H1 (cell line): ENCODE results near the gene TSPOAP1. TPM values are rescaled to one million over a fixed set of nuclear protein-coding genes. Genes with fewer than 3 reads are reported as not detected.
A peak's percentile ranks its signal among the peaks of the same experiment; 100 is the strongest.

Experiments used
- CTCF ChIA-PET: fragments of 300-600 bp; sonication (Branson Sonifier 250); formaldehyde crosslinking; loops from one replicate; lab custom pipeline; 2021; ENCODE audit not compliant: partially characterized antibody; lab: Charles Lee
- POLR2A ChIA-PET: fragments of 300-600 bp; sonication (Branson Sonifier 250); formaldehyde crosslinking; loops from one replicate; lab custom pipeline; 2021; ENCODE audit warnings: inconsistent platforms; ENCODE audit not compliant: partially characterized antibody; lab: Charles Lee
- DNase-seq, 2 experiments: peaks; one replicate each; pipeline versions ENCODE4 v3.0.0 to v3.0.0-alpha.2; 2010 to 2022; ENCODE audit warnings: low spot score in 2 of 2, low read depth in 1 of 2, mixed read lengths in 1 of 2
- FAIRE-seq: peaks from 2 replicates; lab custom pipeline; 2011; peaks lifted over from hg19 to GRCh38; lab: Jason Lieb, UNC
- H2AFZ ChIP-seq: 2 replicates; pipeline ENCODE4 v1.8.1; 2012; ENCODE audit warnings: low read length, inconsistent platforms
- H2AK5ac ChIP-seq: 2 replicates; pipeline ENCODE4 v1.6.1; 2013; ENCODE audit warnings: low read depth, low read length
- H2BK120ac ChIP-seq: replicated peaks from 2 replicates; pipeline ENCODE3; 2013; ENCODE audit warnings: low read depth, low read length, inconsistent platforms
- H2BK12ac ChIP-seq: 2 replicates; pipeline ENCODE4 v1.6.1; 2013; ENCODE audit warnings: low read depth, low read length
- H2BK15ac ChIP-seq: 2 replicates; pipeline ENCODE4 v1.6.1; 2013; ENCODE audit warnings: low read length
- H2BK20ac ChIP-seq: 2 replicates; pipeline ENCODE4 v1.6.1; 2013; ENCODE audit warnings: low read length
- H2BK5ac ChIP-seq: 2 replicates; pipeline ENCODE4 v1.6.1; 2013; ENCODE audit warnings: low read depth, low read length
- H3K14ac ChIP-seq: 2 replicates; pipeline ENCODE4 v1.6.1; 2013; ENCODE audit warnings: inconsistent platforms; ENCODE audit not compliant: insufficient read length
- H3K18ac ChIP-seq: 2 replicates; pipeline ENCODE4 v1.6.1; 2013; ENCODE audit warnings: low read length; ENCODE audit errors: extremely low read depth
- H3K23ac ChIP-seq: 2 replicates; pipeline ENCODE4 v1.6.1; 2013; ENCODE audit warnings: inconsistent platforms; ENCODE audit not compliant: insufficient read length
- H3K23me2 ChIP-seq: 2 replicates; pipeline ENCODE4 v1.6.1; 2013; ENCODE audit warnings: low read depth, low read length
- H3K27ac ChIP-seq: 2 replicates; pipeline ENCODE4 v1.6.1; 2011; ENCODE audit warnings: low read depth, low read length, inconsistent platforms
- H3K27me3 ChIP-seq, 4 experiments: replicated peaks in 1 of 4; 1 replicate in 1 of 4; 2 replicates in 3 of 4; pipeline versions ENCODE4 v1.6.1 to v1.8.1; 2011 to 2013; ENCODE audit warnings: low read length in 3 of 4, mild to moderate bottlenecking in 3 of 4, inconsistent platforms in 2 of 4, mixed read lengths in 2 of 4, moderate library complexity in 1 of 4; ENCODE audit not compliant: control insufficient read depth in 3 of 4, insufficient read depth in 3 of 4; ENCODE audit errors: extremely low read depth in 1 of 4
- H3K36me3 ChIP-seq, 4 experiments: 2 replicates each; pipeline versions ENCODE4 v1.6.1 to v1.8.1; 2011 to 2013; ENCODE audit warnings: mild to moderate bottlenecking in 4 of 4, low read length in 3 of 4, moderate library complexity in 2 of 4, control low read depth in 1 of 4, inconsistent platforms in 1 of 4; ENCODE audit not compliant: insufficient read depth in 4 of 4, control insufficient read depth in 2 of 4
- H3K4ac ChIP-seq: replicated peaks from 2 replicates; pipeline ENCODE3; 2013; ENCODE audit warnings: low read length, low read depth, mixed read lengths, inconsistent platforms; ENCODE audit not compliant: insufficient read length
- H3K4me1 ChIP-seq, 4 experiments: replicated peaks in 1 of 4; 1 replicate in 1 of 4; 2 replicates in 3 of 4; pipeline versions ENCODE4 v1.6.1 to v1.8.1; 2011 to 2013; ENCODE audit warnings: low read length in 3 of 4, inconsistent platforms in 2 of 4, mixed read lengths in 1 of 4; ENCODE audit not compliant: insufficient read depth in 4 of 4, control insufficient read depth in 3 of 4
- H3K4me2 ChIP-seq, 2 experiments: 2 replicates each; pipeline versions ENCODE4 v1.6.1 to v1.8.1; 2011 to 2013; ENCODE audit warnings: low read depth in 2 of 2, low read length in 2 of 2, control low read depth in 1 of 2, inconsistent platforms in 1 of 2, mild to moderate bottlenecking in 1 of 2; ENCODE audit not compliant: insufficient read depth in 1 of 2
- H3K4me3 ChIP-seq, 4 experiments: fragments of 200-600, 300-600 bp in 1 of 4; sonication (generic), shearing (Covaris generic), sonication (Bioruptor Twin) in 1 of 4; 2 replicates each; pipeline versions ENCODE4 v1.5.1 to v1.8.1; 2011 to 2016; ENCODE audit warnings: low read length in 4 of 4, low read depth in 3 of 4, control low read depth in 2 of 4, inconsistent platforms in 2 of 4, mild to moderate bottlenecking in 2 of 4, mixed read lengths in 1 of 4, moderate library complexity in 1 of 4; ENCODE audit not compliant: insufficient read depth in 2 of 4; ENCODE audit errors: extremely low read depth in 1 of 4
- H3K56ac ChIP-seq: replicated peaks from 2 replicates; pipeline ENCODE3; 2013; ENCODE audit warnings: low read depth, mild to moderate bottlenecking, mixed read lengths, low read length, inconsistent platforms; ENCODE audit not compliant: insufficient read length
- H3K79me1 ChIP-seq: 2 replicates; pipeline ENCODE4 v1.6.1; 2013; ENCODE audit warnings: low read depth, low read length, control low read depth
- H3K79me2 ChIP-seq, 2 experiments: 2 replicates each; pipeline versions ENCODE4 v1.6.1 to v1.8.1; 2012 to 2013; ENCODE audit warnings: low read length in 2 of 2, mild to moderate bottlenecking in 2 of 2, inconsistent platforms in 1 of 2; ENCODE audit not compliant: insufficient read depth in 2 of 2, control insufficient read depth in 1 of 2
- H3K9ac ChIP-seq, 4 experiments: replicated peaks in 1 of 4; 1 replicate in 1 of 4; 2 replicates in 3 of 4; pipeline versions ENCODE4 v1.6.1 to v1.8.1; 2011 to 2013; ENCODE audit warnings: low read depth in 3 of 4, low read length in 3 of 4, control low read depth in 2 of 4, mild to moderate bottlenecking in 2 of 4, moderate library complexity in 2 of 4, inconsistent platforms in 1 of 4; ENCODE audit errors: extremely low read depth in 1 of 4
- H3K9me3 ChIP-seq, 2 experiments: 2 replicates each; pipeline versions ENCODE4 v1.6.1 to v1.8.1; 2012 to 2013; ENCODE audit warnings: mild to moderate bottlenecking in 2 of 2, moderate library complexity in 2 of 2, control low read depth in 1 of 2, inconsistent platforms in 1 of 2, low read depth in 1 of 2, low read length in 1 of 2, mixed read lengths in 1 of 2; ENCODE audit not compliant: insufficient read depth in 2 of 2
- H4K20me1 ChIP-seq, 2 experiments: replicated peaks in 1 of 2; 2 replicates each; pipeline versions ENCODE3 to v1.8.1; 2011 to 2013; ENCODE audit warnings: inconsistent platforms in 2 of 2, low read length in 2 of 2, mild to moderate bottlenecking in 1 of 2; ENCODE audit not compliant: insufficient read depth in 2 of 2, control insufficient read depth in 1 of 2
- H4K5ac ChIP-seq: 2 replicates; pipeline ENCODE4 v1.6.1; 2013; ENCODE audit warnings: low read length, low read depth, mixed read lengths, inconsistent platforms; ENCODE audit not compliant: insufficient read length
- H4K8ac ChIP-seq: 2 replicates; pipeline ENCODE4 v1.8.0; 2013; ENCODE audit warnings: mild to moderate bottlenecking, moderate library complexity, low read length, inconsistent platforms; ENCODE audit not compliant: insufficient read depth; ENCODE audit errors: extremely low read depth
- H4K91ac ChIP-seq: replicated peaks from 2 replicates; pipeline ENCODE3; 2013; ENCODE audit warnings: low read length, mixed read lengths, inconsistent platforms; ENCODE audit not compliant: insufficient read length
- E2F6 ChIP-seq: IDR thresholded peaks from 2 replicates; pipeline ENCODE4 v1.6.1; 2012; ENCODE audit warnings: inconsistent platforms
- KDM4A ChIP-seq: IDR thresholded peaks from one replicate; pipeline ENCODE4 v1.7.1; 2012; ENCODE audit warnings: low read depth, mild to moderate bottlenecking, moderate library complexity, low read length, inconsistent platforms; ENCODE audit not compliant: severe bottlenecking
- MAX ChIP-seq: IDR thresholded peaks from 2 replicates; pipeline ENCODE4 v1.6.1; 2012; ENCODE audit warnings: inconsistent platforms
- RNF2 ChIP-seq: fragments of 200-900, 300-1000 bp; sonication (generic); IDR thresholded peaks from 2 replicates; pipeline ENCODE4 v1.7.1; 2016; ENCODE audit warnings: borderline replicate concordance, low read depth, mild to moderate bottlenecking, antibody characterized with exemption, low read length; ENCODE audit not compliant: poor library complexity, severe bottlenecking; ENCODE audit errors: missing control alignments
- WGBS, 2 experiments: shearing (Covaris generic) in 1 of 2; methylation state at CpG; one replicate each; pipeline versions ENCODE4 v1.1.6 to v1.1.7; 2013 to 2015; ENCODE audit warnings: low lambda C conversion rate in 2 of 2, mixed read lengths in 2 of 2, inconsistent platforms in 1 of 2, low coverage in 1 of 2, missing lambda C conversion rate in 1 of 2; ENCODE audit not compliant: insufficient replicate concordance in 2 of 2, insufficient coverage in 1 of 2, insufficient read length in 1 of 2; ENCODE audit errors: extremely low coverage in 1 of 2, missing lambda C conversion rate in 1 of 2; 5-methylcytosine and 5-hydroxymethylcytosine counted together
- polyA plus RNA-seq, 7 experiments: library from polyadenylated mRNA; depleted of rRNA in 3 of 7; stranded (reverse) in 5 of 7; unstranded in 2 of 7; fragments of >200 nt in 5 of 7; fragments of 200-250 nt in 2 of 7; gene quantifications; 1 replicate in 5 of 7; 2 replicates in 1 of 7; 4 replicates in 1 of 7; pipeline versions ENCODE4 v1.2.1 to v1.2.3, GENCODE V29; 2011 to 2013; ENCODE audit warnings: missing spikeins in 2 of 7, mixed read lengths in 2 of 7
- total RNA-seq: library from RNA; stranded (reverse); fragmentation: NEBNext Ultra II Directional; extraction: Animal tissue kit (Norgen Biotek cat#: 25700); gene quantifications from 2 replicates; pipeline ENCODE4 v1.2.1, GENCODE V29; 2021

Gene TSPOAP1
- total and polyA plus RNA-seq, 2 of the 8 experiments (the other 6 are each of a cell fraction or from before 2014, with no cell fraction given) = 7.6 to 9.2 TPM

- peak overlapping the region; percentile 61; the same call in 1 of the 2 replicates for H2AK5ac ChIP-seq
- FAIRE-seq (no peak), DNase-seq (no peak)
- no peak overlapping the region for H4K5ac ChIP-seq
- peak overlapping the region; percentile 9 for H2BK20ac ChIP-seq
- peak overlapping the region; percentile 81; the same call in 1 of the 2 replicates for H3K18ac ChIP-seq
- H4K91ac ChIP-seq = peak overlapping the region; percentile 79
- H3K27me3 ChIP-seq = peaks cover 0 to 2% (median 0%) of the 10 kb centered on the region in 4 experiments; a peak in 3 of 7 replicates
- no peaks in the 10 kb centered on the region for H3K79me1 ChIP-seq
- peaks cover 0 to 26% (median 18%) of the 10 kb centered on the region in 4 experiments; a peak in 6 of 7 replicates for H3K4me1 ChIP-seq
- H4K20me1 ChIP-seq = peaks cover 0 to 2% of the 10 kb centered on the region in 2 experiments
- H3K56ac ChIP-seq = no peak overlapping the region
- H2AFZ ChIP-seq = no peak overlapping the region
- no peaks in the 10 kb centered on the region for H3K79me2 ChIP-seq
- H3K9me3 ChIP-seq = no peaks in the 10 kb centered on the region
- no peak overlapping the region for H3K4me3 ChIP-seq
- TF ChIP-seq RNF2 = no peak
- no peak for TF ChIP-seq E2F6
- TF ChIP-seq MAX = 0 out of 2 replicates have a peak, but pooled peaks have one; percentile 6
- no peak for TF ChIP-seq KDM4A
- ChIA-PET CTCF (interaction anchor here (1.0 to 18.5 kb wide), 2 partner anchors 13 to 22 kb away, joined by 3 to 384 read pairs; partner anchors contain the start of gene TSPOAP1), POLR2A (interaction anchor here (0.7 to 2.2 kb wide), 6 partner anchors 8 to 25 kb away, joined by 3 to 13 read pairs (median 3); partner anchors contain the start of gene SUPT4H1)
- no peak overlapping the region for H2BK120ac ChIP-seq
- no peaks in the 10 kb centered on the region for H3K23me2 ChIP-seq
- no peak overlapping the region for H3K9ac ChIP-seq
- H3K27ac ChIP-seq = no peak overlapping the region
- WGBS, 2 experiments = 88% methylated on average over 10 of the region's 10 CpGs; no CpG with 5 or more reads in 1 of the 2 experiments
- no peak overlapping the region for H3K4ac ChIP-seq
- no peak overlapping the region for H4K8ac ChIP-seq
- H3K14ac ChIP-seq = no peak overlapping the region
- H3K4me2 ChIP-seq = 0 out of 4 replicates have a peak overlapping the region, but pooled peaks of 1 of the 2 experiments have one; percentile 13
- no peaks in the 10 kb centered on the region for H3K36me3 ChIP-seq
- peak overlapping the region; percentile 88; the same call in 1 of the 2 replicates for H2BK5ac ChIP-seq
- H2BK12ac ChIP-seq = peak overlapping the region; percentile 93
- H2BK15ac ChIP-seq = no peak overlapping the region
- H3K23ac ChIP-seq = no peak overlapping the region
Observed at GRCh38 chr17:58330538-58330996, 2.0 kb upstream of the TSPOAP1 start.
